CD4-positive, CD25-positive, alpha-beta regulatory T cell (primary cell): Measurements from ENCODE around the gene SARS2. TPM values are rescaled to one million over a fixed set of nuclear protein-coding genes. Genes with fewer than 3 reads are reported as not detected.
"Not testable (repeated sequence)": the region's sequence is repeated elsewhere in the genome, so short reads cannot be mapped to it uniquely, and the experiment has no call there.

Source experiments
- ATAC-seq, 2 donors: fragments of 150-1000 bp; cut with Tn5 transposase; one replicate each; pipeline ENCODE4 v1.10.0; 2021; ENCODE audit warnings: low read depth in 2 of 2, moderate number of reproducible peaks in 2 of 2, moderate library complexity in 1 of 2
- DNase-seq, 3 donors: peaks; one replicate each; pipeline versions ENCODE4 v3.0.0 to v3.0.0-alpha.2; 2012 to 2022; ENCODE audit warnings: mixed read lengths in 1 of 3
- H3K27ac ChIP-seq: one replicate; pipeline ENCODE4 v1.7.0; 2013; ENCODE audit warnings: mild to moderate bottlenecking, low read length; ENCODE audit not compliant: insufficient read depth, poor library complexity, severe bottlenecking
- H3K27me3 ChIP-seq: one replicate; pipeline ENCODE4 v1.7.0; 2013; ENCODE audit warnings: low read length; ENCODE audit not compliant: control insufficient read depth, insufficient read depth
- H3K36me3 ChIP-seq: one replicate; pipeline ENCODE4 v1.7.0; 2013; ENCODE audit warnings: mild to moderate bottlenecking, low read length, moderate library complexity; ENCODE audit not compliant: control insufficient read depth, insufficient read depth
- H3K4me1 ChIP-seq: 2 replicates; pipeline ENCODE4 v1.7.0; 2013; ENCODE audit warnings: mild to moderate bottlenecking, low read length; ENCODE audit not compliant: insufficient read depth, control insufficient read depth, poor library complexity, severe bottlenecking
- H3K4me3 ChIP-seq: one replicate; pipeline ENCODE4 v1.7.0; 2013; ENCODE audit warnings: low read depth, mild to moderate bottlenecking, low read length, moderate library complexity
- H3K9me3 ChIP-seq, 2 experiments: 1 replicate in 1 of 2; 2 replicates in 1 of 2; pipeline ENCODE4 v1.7.0; 2013; ENCODE audit warnings: low read length in 2 of 2, mild to moderate bottlenecking in 1 of 2, moderate library complexity in 1 of 2; ENCODE audit not compliant: control insufficient read depth in 2 of 2
- H3K27ac Mint-ChIP-seq, 3 donors: one replicate each; pipeline ENCODE4 v1.8.0; 2020 to 2022; ENCODE audit warnings: mild to moderate bottlenecking in 3 of 3, mixed read lengths in 3 of 3, moderate library complexity in 2 of 3
- H3K27me3 Mint-ChIP-seq: one replicate; pipeline ENCODE4 v1.8.0; 2022; ENCODE audit warnings: mild to moderate bottlenecking, mixed read lengths
- H3K36me3 Mint-ChIP-seq: one replicate; pipeline ENCODE4 v1.8.0; 2020; ENCODE audit warnings: mixed read lengths
- H3K4me1 Mint-ChIP-seq, 4 donors: one replicate each; pipeline ENCODE4 v1.8.0; 2020 to 2022; ENCODE audit warnings: mixed read lengths in 4 of 4, mild to moderate bottlenecking in 1 of 4
- H3K4me3 Mint-ChIP-seq, 4 donors: one replicate each; pipeline ENCODE4 v1.8.0; 2020 to 2022; ENCODE audit warnings: mild to moderate bottlenecking in 4 of 4, mixed read lengths in 4 of 4, moderate library complexity in 3 of 4
- H3K9me3 Mint-ChIP-seq, 7 donors: one replicate each; pipeline ENCODE4 v1.8.0; 2020 to 2022; ENCODE audit warnings: mixed read lengths in 7 of 7, mild to moderate bottlenecking in 3 of 7, moderate library complexity in 2 of 7
- polyA plus RNA-seq, 4 donors: library from polyadenylated mRNA; unstranded; fragments of 300-500 nt; fragmentation: Illumina TruSeq; gene quantifications; one replicate each; pipeline ENCODE4 v1.2.3, GENCODE V29; 2021
- total RNA-seq: library from RNA; stranded (reverse); gene quantifications from one replicate; pipeline ENCODE4 v1.2.3, GENCODE V29; 2022

Gene SARS2
- total and polyA plus RNA-seq, 5 donors from 2014 or later, result 13.1 to 16.1 (median 15.4) TPM

DNA sequence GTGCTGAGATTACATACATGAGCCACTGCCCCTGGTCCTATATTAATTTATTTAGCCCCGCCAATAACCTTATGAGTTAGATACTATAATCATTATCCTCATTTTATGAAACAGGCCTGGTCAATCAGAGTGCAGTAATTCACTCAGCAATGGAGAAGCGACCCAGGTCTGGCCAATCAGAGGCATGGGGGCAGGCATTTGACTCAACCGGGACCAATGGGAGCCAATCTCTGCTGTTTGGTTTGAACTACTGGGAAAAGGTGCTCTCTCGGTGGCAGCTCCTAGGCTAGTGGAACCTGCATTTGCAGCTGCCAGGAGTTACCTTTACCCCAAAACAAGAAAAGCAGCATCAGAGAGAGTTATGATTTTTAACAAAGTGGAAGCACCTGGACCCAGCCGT is 37.7 kb downstream of the SARS2 start:
- ATAC-seq (no peak), DNase-seq (no peak)
- Histone ChIP-seq H3K4me1 (peaks cover 3% of the 10 kb centered on the region), H3K4me3 (no peak overlapping the region), H3K9me3 (no peaks in the 10 kb centered on the region), H3K27ac (no peak overlapping the region), H3K27me3 (no peaks in the 10 kb centered on the region), H3K36me3 (peaks cover 31% of the 10 kb centered on the region)
- Mint-ChIP-seq H3K27ac (peak overlapping the region in 1 of 3 donors; percentile 48), H3K27me3 (no peaks in the 10 kb centered on the region), H3K9me3 (no peaks in the 10 kb centered on the region), H3K36me3 (peaks cover 5% of the 10 kb centered on the region), H3K4me1 (peaks cover 0 to 21% (median 5%) of the 10 kb centered on the region in 4 donors), H3K4me3 (peak overlapping the region in 1 of 4 donors; percentile 30)

DNA sequence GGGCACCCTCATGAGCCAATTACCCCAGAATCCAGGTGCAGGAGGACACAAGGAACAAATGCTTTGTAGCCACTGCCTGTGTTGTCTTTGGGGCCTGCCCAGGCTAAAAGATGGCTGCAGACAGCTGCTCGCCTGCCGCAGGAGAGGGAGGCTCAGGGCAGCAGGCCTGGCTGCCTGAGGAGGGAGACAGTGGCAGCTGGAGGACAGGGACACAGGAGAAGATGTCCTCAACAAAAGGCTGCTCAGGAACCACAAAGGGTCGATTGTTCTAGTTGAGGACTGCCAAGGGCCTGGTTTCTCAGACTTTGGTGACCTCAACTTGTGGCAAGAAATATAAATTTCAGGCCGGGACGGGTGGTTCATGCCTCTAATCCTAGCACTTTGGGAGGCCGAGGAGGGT is 38.8 kb downstream of the SARS2 start:
- Mint-ChIP-seq H3K27me3 (no peaks in the 10 kb centered on the region), H3K27ac (no peak overlapping the region), H3K4me1 (peaks cover 0 to 17% (median 4%) of the 10 kb centered on the region in 4 donors), H3K4me3 (no peak overlapping the region), H3K9me3 (no peaks in the 10 kb centered on the region), H3K36me3 (peaks cover 5% of the 10 kb centered on the region)
- Histone ChIP-seq H3K4me3 (no peak overlapping the region), H3K27ac (no peak overlapping the region), H3K36me3 (peaks cover 31% of the 10 kb centered on the region), H3K9me3 (no peaks in the 10 kb centered on the region), H3K4me1 (peaks cover 3% of the 10 kb centered on the region), H3K27me3 (no peaks in the 10 kb centered on the region)
- DNase-seq (no peak), ATAC-seq (no peak)

- no peak overlapping the region for H3K27ac ChIP-seq
- Mint-ChIP-seq H3K27ac (no peak overlapping the region), H3K4me1 (peaks cover 0 to 14% (median 4%) of the 10 kb centered on the region in 4 donors)
These were observed 39.9 kb downstream of the SARS2 start for GRCh38 chr19:38890686-38891085.

GRCh38 chr19:38889803-38890202 is 40.8 kb downstream of the SARS2 start:
- Histone ChIP-seq H3K27ac (no peak overlapping the region), H3K4me1 (peaks cover 3% of the 10 kb centered on the region), H3K36me3 (peaks cover 31% of the 10 kb centered on the region), H3K4me3 (no peak overlapping the region), H3K9me3 (no peaks in the 10 kb centered on the region), H3K27me3 (no peaks in the 10 kb centered on the region)
- Mint-ChIP-seq H3K4me1 (peaks cover 0 to 13% (median 2%) of the 10 kb centered on the region in 4 donors), H3K27ac (peak overlapping the region in 1 of 3 donors; percentile 89), H3K4me3 (peak overlapping the region in 1 of 4 donors; percentile 25), H3K9me3 (no peaks in the 10 kb centered on the region), H3K27me3 (no peaks in the 10 kb centered on the region), H3K36me3 (peaks cover 5% of the 10 kb centered on the region)
- no peak for DNase-seq
- no peak for ATAC-seq

More at GRCh38 chr19:38890686-38891085, 39.9 kb downstream of the SARS2 start:
- Mint-ChIP-seq H3K9me3 (no peaks in the 10 kb centered on the region), H3K27me3 (no peaks in the 10 kb centered on the region), H3K4me3 (no peak overlapping the region), H3K36me3 (peaks cover 5% of the 10 kb centered on the region)
- H3K4me3 ChIP-seq, result no peak overlapping the region
- ATAC-seq (no peak), DNase-seq (no peak)
- H3K36me3 ChIP-seq, result peaks cover 31% of the 10 kb centered on the region
- H3K9me3 ChIP-seq, result no peaks in the 10 kb centered on the region
- H3K4me1 ChIP-seq, result peaks cover 3% of the 10 kb centered on the region
- H3K27me3 ChIP-seq, result no peaks in the 10 kb centered on the region

DNA sequence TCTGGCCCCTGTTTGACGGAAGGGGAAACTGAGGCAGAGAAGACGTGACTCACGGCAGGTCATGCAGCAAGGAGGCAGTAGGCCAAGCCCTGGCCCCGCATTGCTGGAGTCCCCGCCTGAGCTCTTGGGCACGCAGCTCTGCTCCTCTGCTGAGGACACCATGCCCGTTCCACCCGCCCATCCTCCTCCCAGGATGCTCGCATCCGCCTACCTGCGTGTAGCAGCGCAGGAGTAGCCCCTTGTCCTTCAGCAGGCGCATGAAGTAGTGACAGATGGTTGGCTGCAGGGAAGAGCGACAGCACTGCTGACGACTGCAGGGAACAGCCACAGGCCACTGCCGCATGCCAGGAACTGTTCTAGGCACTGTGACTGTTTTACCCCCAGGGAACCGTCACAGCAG is 41.7 kb downstream of the SARS2 start:
- Histone ChIP-seq H3K27ac (no peak overlapping the region), H3K4me3 (no peak overlapping the region), H3K36me3 (peaks cover 29% of the 10 kb centered on the region), H3K9me3 (no peaks in the 10 kb centered on the region), H3K4me1 (peaks cover 3% of the 10 kb centered on the region), H3K27me3 (no peaks in the 10 kb centered on the region)
- H3K4me3 Mint-ChIP-seq, result no peak overlapping the region
- peaks cover 0 to 10% (median 0%) of the 10 kb centered on the region in 4 donors for H3K4me1 Mint-ChIP-seq
- no peaks in the 10 kb centered on the region for H3K9me3 Mint-ChIP-seq
- H3K36me3 Mint-ChIP-seq, result peaks cover 5% of the 10 kb centered on the region
- DNase-seq (no peak), ATAC-seq (no peak)
- no peaks in the 10 kb centered on the region for H3K27me3 Mint-ChIP-seq
- no peak overlapping the region for H3K27ac Mint-ChIP-seq

GRCh38 chr19:38884691-38885090 is 45.9 kb downstream of the SARS2 start:
- not testable (repeated sequence) for DNase-seq, H3K27ac ChIP-seq, H3K36me3 Mint-ChIP-seq, H3K27me3 Mint-ChIP-seq, H3K9me3 Mint-ChIP-seq, H3K27me3 ChIP-seq, H3K9me3 ChIP-seq, H3K4me3 Mint-ChIP-seq, ATAC-seq, H3K27ac Mint-ChIP-seq, H3K4me3 ChIP-seq
- peaks cover 12% of the 10 kb centered on the region for H3K4me1 ChIP-seq
- H3K4me1 Mint-ChIP-seq, result peaks cover 0 to 22% (median 2%) of the 10 kb centered on the region in 4 donors
- peaks cover 15% of the 10 kb centered on the region for H3K36me3 ChIP-seq

- no peaks in the 10 kb centered on the region for H3K9me3 ChIP-seq
- ATAC-seq (no peak), DNase-seq (no peak)
- no peaks in the 10 kb centered on the region for H3K27me3 ChIP-seq
- Mint-ChIP-seq H3K4me1 (peaks cover 0 to 30% (median 6%) of the 10 kb centered on the region in 4 donors), H3K27ac (peak overlapping the region in 2 of 3 donors; percentile 40 to 81), H3K9me3 (no peaks in the 10 kb centered on the region), H3K27me3 (no peaks in the 10 kb centered on the region), H3K4me3 (no peak overlapping the region), H3K36me3 (peaks cover 5% of the 10 kb centered on the region)
- H3K4me3 ChIP-seq, result no peak overlapping the region
- peaks cover 26% of the 10 kb centered on the region for H3K4me1 ChIP-seq
- H3K27ac ChIP-seq, result no peak overlapping the region
- H3K36me3 ChIP-seq, result peaks cover 1% of the 10 kb centered on the region
These were observed 47.3 kb downstream of the SARS2 start for GRCh38 chr19:38883286-38883685.

GRCh38 chr19:38880882-38881609 is 49.5 kb downstream of the SARS2 start:
- H3K9me3 ChIP-seq, result no peaks in the 10 kb centered on the region
- no peak overlapping the region for H3K4me3 ChIP-seq
- H3K4me3 Mint-ChIP-seq, result peak overlapping the region in 1 of 4 donors; percentile 39
- DNase-seq (no peak), ATAC-seq (no peak)
- no peaks in the 10 kb centered on the region for H3K9me3 Mint-ChIP-seq
- H3K36me3 ChIP-seq, result peaks cover 4% of the 10 kb centered on the region
- H3K27ac Mint-ChIP-seq, result peak overlapping the region; percentile 80 to 86 (median 82)
- no peaks in the 10 kb centered on the region for H3K27me3 ChIP-seq
- H3K27me3 Mint-ChIP-seq, result no peaks in the 10 kb centered on the region
- peaks cover 37% of the 10 kb centered on the region for H3K4me1 ChIP-seq
- peak overlapping the region; percentile 54 for H3K27ac ChIP-seq
- H3K4me1 Mint-ChIP-seq, result peaks cover 4 to 42% (median 13%) of the 10 kb centered on the region in 4 donors
- H3K36me3 Mint-ChIP-seq, result peaks cover 8% of the 10 kb centered on the region
